HepG2 (cell line): ENCODE measurements around the gene CCL22. TPM values are rescaled to one million over a fixed set of nuclear protein-coding genes. Genes with fewer than 3 reads are reported as not detected.

Experiments
- KAT8 ChIP-seq: IDR thresholded peaks from 2 replicates; pipeline ENCODE4 v1.6.1; 2016; ENCODE audit warnings: missing genetic modification reagents, missing compliant biosample characterization
- KLF15 ChIP-seq: sonication (generic); formaldehyde crosslinking; IDR thresholded peaks from 2 replicates; pipeline ENCODE4 v1.8.1; 2023; ENCODE audit warnings: borderline replicate concordance, mild to moderate bottlenecking, inconsistent platforms, missing genetic modification reagents, mixed read lengths
- KLF16 ChIP-seq, 2 experiments: sonication (generic) in 1 of 2; formaldehyde crosslinking in 1 of 2; IDR thresholded peaks; 2 replicates each; pipeline versions ENCODE4 v1.6.1 to v1.8.0; 2016 to 2023; ENCODE audit warnings: missing genetic modification reagents in 2 of 2, missing compliant biosample characterization in 1 of 2
- MED8 ChIP-seq: sonication (generic); formaldehyde crosslinking; IDR thresholded peaks from 2 replicates; pipeline ENCODE4 v1.8.1; 2023; ENCODE audit warnings: mild to moderate bottlenecking, missing genetic modification reagents; ENCODE audit not compliant: insufficient replicate concordance
- MLLT10 ChIP-seq: sonication (generic); formaldehyde crosslinking; IDR thresholded peaks from 2 replicates; pipeline ENCODE4 v1.4.0; 2020; ENCODE audit warnings: missing genetic modification reagents
- NFYC ChIP-seq: IDR thresholded peaks from 2 replicates; pipeline ENCODE4 v1.6.1; 2016; ENCODE audit warnings: missing genetic modification reagents, missing compliant biosample characterization
- PPARG ChIP-seq: conservative IDR thresholded peaks from 2 replicates; pipeline ENCODE4 v1.6.1; 2016; ENCODE audit warnings: missing biosample characterization, missing genetic modification reagents
- RFXANK ChIP-seq: IDR thresholded peaks from 2 replicates; pipeline ENCODE4 v1.6.1; 2016
- SMAD1 ChIP-seq: sonication (generic); formaldehyde crosslinking; IDR thresholded peaks from 2 replicates; pipeline ENCODE4 v1.4.0; 2020; ENCODE audit warnings: missing genetic modification reagents, low read depth, mild to moderate bottlenecking, borderline replicate concordance
- SP5 ChIP-seq: IDR thresholded peaks from 2 replicates; pipeline ENCODE4 v1.6.1; 2016; ENCODE audit warnings: low read depth, borderline replicate concordance
- ZFP90 ChIP-seq: sonication (generic); formaldehyde crosslinking; IDR thresholded peaks from 2 replicates; pipeline ENCODE4 v1.8.0; 2022; ENCODE audit warnings: missing genetic modification reagents, mild to moderate bottlenecking, inconsistent platforms, borderline replicate concordance
- ZNF205 ChIP-seq: IDR thresholded peaks from 2 replicates; pipeline ENCODE4 v1.6.1; 2018; ENCODE audit warnings: missing biosample characterization, missing genetic modification reagents
- ZNF317 ChIP-seq: sonication (generic); formaldehyde crosslinking; IDR thresholded peaks from 2 replicates; pipeline ENCODE4 v1.5.0; 2020; ENCODE audit warnings: mild to moderate bottlenecking, missing genetic modification reagents
- ZNF501 ChIP-seq: sonication (generic); formaldehyde crosslinking; IDR thresholded peaks from 2 replicates; pipeline ENCODE4 v1.5.1; 2020; ENCODE audit warnings: mild to moderate bottlenecking, moderate library complexity, missing genetic modification reagents
- ZNF790 ChIP-seq: sonication (generic); formaldehyde crosslinking; IDR thresholded peaks from 2 replicates; pipeline ENCODE4 v1.8.0; 2022; ENCODE audit warnings: missing genetic modification reagents, mild to moderate bottlenecking, borderline replicate concordance
- polyA plus RNA-seq, 8 experiments: library from polyadenylated mRNA; depleted of rRNA in 3 of 8; stranded (reverse) in 7 of 8; unstranded in 1 of 8; fragments of >200 nt; fragmentation: Illumina TruSeq in 4 of 8; extraction: Trizol in 4 of 8; gene quantifications; 2 replicates each; pipeline versions ENCODE4 v1.2.1 to v1.2.3, GENCODE V29; 2011 to 2016; ENCODE audit warnings: low read depth in 4 of 8, missing spikeins in 1 of 8, mixed read lengths in 1 of 8; ENCODE audit not compliant: insufficient read depth in 1 of 8
- total RNA-seq, 5 experiments: library from RNA; depleted of rRNA; stranded (reverse); fragments of >200 nt; fragmentation: Illumina TruSeq; extraction: Trizol; gene quantifications; 2 replicates each; pipeline ENCODE4 v1.2.3, GENCODE V29; 2016; ENCODE audit warnings: low read depth in 1 of 5
- TF ChIP-seq, protein P1 (sequence below), 2 experiments: sonication (generic) in 1 of 2; formaldehyde crosslinking in 1 of 2; IDR thresholded peaks; 2 replicates each; pipeline versions ENCODE4 v1.6.1 to v1.9.0; 2014 to 2022; ENCODE audit warnings: antibody characterized with exemption in 1 of 2, borderline replicate concordance in 1 of 2, inconsistent platforms in 1 of 2, low read depth in 1 of 2, missing genetic modification reagents in 1 of 2
- TF ChIP-seq, protein P2 (sequence below): sonication (generic); formaldehyde crosslinking; IDR thresholded peaks from 2 replicates; pipeline ENCODE4 v1.4.0; 2020; ENCODE audit warnings: mild to moderate bottlenecking, missing genetic modification reagents
- TF ChIP-seq, protein P3 (sequence below): sonication (generic); formaldehyde crosslinking; IDR thresholded peaks from 2 replicates; pipeline ENCODE4 v1.4.0; 2020; ENCODE audit warnings: missing genetic modification reagents
- TF ChIP-seq, protein P4 (sequence below): sonication (generic); formaldehyde crosslinking; conservative IDR thresholded peaks from 2 replicates; pipeline ENCODE4 v1.8.1; 2023; ENCODE audit warnings: missing genetic modification reagents

CCL22 gene
- total and polyA plus RNA-seq, 2 of the 13 experiments (the other 11 are each of a cell fraction or from before 2014, with no cell fraction given), result not detected

DNA sequence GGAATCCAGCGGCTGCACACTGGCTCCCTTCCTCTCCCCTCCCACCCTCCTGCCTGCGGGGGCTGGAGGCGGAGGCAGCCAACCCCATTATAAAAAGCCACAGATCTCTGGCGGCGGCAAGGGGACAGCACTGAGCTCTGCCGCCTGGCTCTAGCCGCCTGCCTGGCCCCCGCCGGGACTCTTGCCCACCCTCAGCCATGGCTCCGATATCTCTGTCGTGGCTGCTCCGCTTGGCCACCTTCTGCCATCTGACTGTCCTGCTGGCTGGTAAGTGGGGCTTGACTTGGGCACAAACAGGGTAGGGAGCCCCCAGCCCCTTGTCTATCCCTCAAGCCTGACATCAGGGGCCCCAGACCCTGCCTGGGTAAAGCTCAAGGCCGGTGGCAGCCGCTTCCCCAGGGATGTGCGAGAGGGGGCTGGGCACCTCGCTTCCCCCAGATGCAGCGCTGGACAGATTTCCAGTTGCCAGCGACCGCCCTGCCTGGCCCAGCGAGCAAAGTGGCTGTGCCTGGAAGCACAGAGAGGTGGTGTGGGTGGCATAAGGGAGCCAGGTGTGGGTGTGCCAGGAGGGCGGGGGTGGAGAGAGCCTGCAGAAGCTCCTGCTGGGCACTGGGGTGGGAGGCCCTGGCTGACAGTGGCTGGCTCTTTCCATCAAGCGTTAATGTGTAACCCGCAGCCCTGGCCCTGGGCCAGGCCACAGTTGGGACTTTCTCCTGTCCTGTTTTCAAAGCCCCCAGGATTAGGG lies 14.0 kb downstream of the CCL22 start, which contains the start of gene CX3CL1 (continued):
- TF ChIP-seq KLF16 (CRISPR knock-in tag; IDR thresholded peaks at IDR 0.05), result peak; percentile 80 to 91; a peak in 2 of 4 replicates
- 0 out of 2 replicates have a peak, but pooled peaks have one; percentile 23 for TF ChIP-seq SMAD1 (CRISPR knock-in tag)
- peak; percentile 77 for TF ChIP-seq KAT8 (CRISPR knock-in tag)
- TF ChIP-seq, protein P1, sequence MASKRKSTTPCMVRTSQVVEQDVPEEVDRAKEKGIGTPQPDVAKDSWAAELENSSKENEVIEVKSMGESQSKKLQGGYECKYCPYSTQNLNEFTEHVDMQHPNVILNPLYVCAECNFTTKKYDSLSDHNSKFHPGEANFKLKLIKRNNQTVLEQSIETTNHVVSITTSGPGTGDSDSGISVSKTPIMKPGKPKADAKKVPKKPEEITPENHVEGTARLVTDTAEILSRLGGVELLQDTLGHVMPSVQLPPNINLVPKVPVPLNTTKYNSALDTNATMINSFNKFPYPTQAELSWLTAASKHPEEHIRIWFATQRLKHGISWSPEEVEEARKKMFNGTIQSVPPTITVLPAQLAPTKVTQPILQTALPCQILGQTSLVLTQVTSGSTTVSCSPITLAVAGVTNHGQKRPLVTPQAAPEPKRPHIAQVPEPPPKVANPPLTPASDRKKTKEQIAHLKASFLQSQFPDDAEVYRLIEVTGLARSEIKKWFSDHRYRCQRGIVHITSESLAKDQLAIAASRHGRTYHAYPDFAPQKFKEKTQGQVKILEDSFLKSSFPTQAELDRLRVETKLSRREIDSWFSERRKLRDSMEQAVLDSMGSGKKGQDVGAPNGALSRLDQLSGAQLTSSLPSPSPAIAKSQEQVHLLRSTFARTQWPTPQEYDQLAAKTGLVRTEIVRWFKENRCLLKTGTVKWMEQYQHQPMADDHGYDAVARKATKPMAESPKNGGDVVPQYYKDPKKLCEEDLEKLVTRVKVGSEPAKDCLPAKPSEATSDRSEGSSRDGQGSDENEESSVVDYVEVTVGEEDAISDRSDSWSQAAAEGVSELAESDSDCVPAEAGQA (IDR thresholded peaks at IDR 0.05; ENCODE audit: low read depth), result no peak
- TF ChIP-seq, protein P1 (CRISPR knock-in tag; IDR thresholded peaks at IDR 0.05; ENCODE audit: borderline replicate concordance), result 0 out of 2 replicates have a peak, but pooled peaks have one; percentile 89
- TF ChIP-seq PPARG (CRISPR knock-in tag), result peak; percentile 94; the same call in 1 of the 2 replicates
- peak; percentile 84 for TF ChIP-seq ZFP90 (CRISPR knock-in tag)
- TF ChIP-seq RFXANK (CRISPR knock-in tag), result no peak
- TF ChIP-seq, protein P2, sequence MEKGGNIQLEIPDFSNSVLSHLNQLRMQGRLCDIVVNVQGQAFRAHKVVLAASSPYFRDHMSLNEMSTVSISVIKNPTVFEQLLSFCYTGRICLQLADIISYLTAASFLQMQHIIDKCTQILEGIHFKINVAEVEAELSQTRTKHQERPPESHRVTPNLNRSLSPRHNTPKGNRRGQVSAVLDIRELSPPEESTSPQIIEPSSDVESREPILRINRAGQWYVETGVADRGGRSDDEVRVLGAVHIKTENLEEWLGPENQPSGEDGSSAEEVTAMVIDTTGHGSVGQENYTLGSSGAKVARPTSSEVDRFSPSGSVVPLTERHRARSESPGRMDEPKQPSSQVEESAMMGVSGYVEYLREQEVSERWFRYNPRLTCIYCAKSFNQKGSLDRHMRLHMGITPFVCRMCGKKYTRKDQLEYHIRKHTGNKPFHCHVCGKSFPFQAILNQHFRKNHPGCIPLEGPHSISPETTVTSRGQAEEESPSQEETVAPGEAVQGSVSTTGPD, result no peak
- TF ChIP-seq MLLT10, result no peak; the same call in 1 of the 2 replicates
- TF ChIP-seq, protein P3, sequence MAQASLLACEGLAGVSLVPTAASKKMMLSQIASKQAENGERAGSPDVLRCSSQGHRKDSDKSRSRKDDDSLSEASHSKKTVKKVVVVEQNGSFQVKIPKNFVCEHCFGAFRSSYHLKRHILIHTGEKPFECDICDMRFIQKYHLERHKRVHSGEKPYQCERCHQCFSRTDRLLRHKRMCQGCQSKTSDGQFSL (CRISPR knock-in tag), result 0 out of 2 replicates have a peak, but pooled peaks have one; percentile 3
- TF ChIP-seq ZNF205 (CRISPR knock-in tag), result no peak
- peak; percentile 99 for TF ChIP-seq ZNF501 (CRISPR knock-in tag)
- peak; percentile 51; the same call in 1 of the 2 replicates for TF ChIP-seq NFYC (CRISPR knock-in tag)
- peak; percentile 68 for TF ChIP-seq MED8 (CRISPR knock-in tag)
- TF ChIP-seq ZNF790 (CRISPR knock-in tag), result peak; percentile 13; the same call in 1 of the 2 replicates
- peak; percentile 66; the same call in 1 of the 2 replicates for TF ChIP-seq ZNF317 (CRISPR knock-in tag)
- TF ChIP-seq, protein P4, sequence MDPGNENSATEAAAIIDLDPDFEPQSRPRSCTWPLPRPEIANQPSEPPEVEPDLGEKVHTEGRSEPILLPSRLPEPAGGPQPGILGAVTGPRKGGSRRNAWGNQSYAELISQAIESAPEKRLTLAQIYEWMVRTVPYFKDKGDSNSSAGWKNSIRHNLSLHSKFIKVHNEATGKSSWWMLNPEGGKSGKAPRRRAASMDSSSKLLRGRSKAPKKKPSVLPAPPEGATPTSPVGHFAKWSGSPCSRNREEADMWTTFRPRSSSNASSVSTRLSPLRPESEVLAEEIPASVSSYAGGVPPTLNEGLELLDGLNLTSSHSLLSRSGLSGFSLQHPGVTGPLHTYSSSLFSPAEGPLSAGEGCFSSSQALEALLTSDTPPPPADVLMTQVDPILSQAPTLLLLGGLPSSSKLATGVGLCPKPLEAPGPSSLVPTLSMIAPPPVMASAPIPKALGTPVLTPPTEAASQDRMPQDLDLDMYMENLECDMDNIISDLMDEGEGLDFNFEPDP (CRISPR knock-in tag), result peak; percentile 96; the same call in 1 of the 2 replicates
- TF ChIP-seq KLF15 (CRISPR knock-in tag), result peak; percentile 17; the same call in 1 of the 2 replicates
- TF ChIP-seq SP5 (CRISPR knock-in tag), result peak; percentile 67
